ENCODE measurements around the gene QARS1. TPM values are rescaled to one million over a fixed set of nuclear protein-coding genes. Genes with fewer than 3 reads are reported as not detected.
A peak's percentile ranks its signal among the peaks of the same experiment; 100 is the strongest.

The QARS1 gene
- total RNA-seq: 105 TPM

DNA sequence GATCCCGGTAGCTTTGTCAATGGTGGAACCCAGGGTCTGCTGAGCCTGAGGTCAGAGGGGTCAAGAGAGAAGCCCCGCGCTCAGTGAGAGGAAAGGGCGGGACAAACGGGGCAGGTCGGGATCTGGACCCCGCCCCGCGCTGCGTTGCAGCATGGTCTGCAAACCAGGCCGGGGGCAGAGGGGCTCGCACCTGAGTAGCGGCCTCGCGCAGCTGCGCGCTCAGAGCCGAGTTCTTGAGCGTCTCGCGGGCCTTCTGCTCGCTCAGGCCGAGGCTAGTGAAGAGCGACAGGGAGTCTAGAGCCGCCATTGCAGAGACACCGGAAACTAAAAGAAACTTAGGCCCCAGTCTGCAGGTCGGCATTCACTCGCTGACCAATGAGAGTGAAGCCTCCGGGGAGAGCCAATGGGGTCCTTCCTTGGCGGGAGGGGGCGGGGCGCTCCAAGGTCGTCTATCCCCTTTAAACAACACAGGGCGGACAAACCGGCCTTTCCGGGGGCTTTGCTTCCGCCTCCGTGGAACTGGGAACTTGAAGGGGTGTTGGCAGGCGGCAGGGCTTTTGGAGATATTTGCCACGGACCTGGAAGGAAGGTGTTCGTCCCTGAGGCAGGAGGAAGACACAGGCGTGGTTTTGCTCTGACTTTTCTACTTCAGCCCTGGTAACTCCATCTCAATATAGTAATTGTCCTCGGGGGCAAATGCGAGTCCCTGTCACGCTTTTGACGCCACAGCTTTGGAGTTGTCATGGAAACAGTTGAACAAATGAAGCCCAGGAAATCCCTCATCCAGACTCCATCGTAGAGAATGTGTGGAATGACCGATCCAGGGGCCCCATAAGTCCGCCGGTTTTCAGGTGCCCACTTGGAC lies at the start of gene QARS1:
Gene QARS1 (minus strand): TSS at position 331 of the 865 bp plus-strand sequence. CDS start 24 bp downstream, at position 307.
- ATAC-seq (peak; percentile 98), DNase-seq (ENCODE audit: low spot score) (peak; percentile 93)

DNA sequence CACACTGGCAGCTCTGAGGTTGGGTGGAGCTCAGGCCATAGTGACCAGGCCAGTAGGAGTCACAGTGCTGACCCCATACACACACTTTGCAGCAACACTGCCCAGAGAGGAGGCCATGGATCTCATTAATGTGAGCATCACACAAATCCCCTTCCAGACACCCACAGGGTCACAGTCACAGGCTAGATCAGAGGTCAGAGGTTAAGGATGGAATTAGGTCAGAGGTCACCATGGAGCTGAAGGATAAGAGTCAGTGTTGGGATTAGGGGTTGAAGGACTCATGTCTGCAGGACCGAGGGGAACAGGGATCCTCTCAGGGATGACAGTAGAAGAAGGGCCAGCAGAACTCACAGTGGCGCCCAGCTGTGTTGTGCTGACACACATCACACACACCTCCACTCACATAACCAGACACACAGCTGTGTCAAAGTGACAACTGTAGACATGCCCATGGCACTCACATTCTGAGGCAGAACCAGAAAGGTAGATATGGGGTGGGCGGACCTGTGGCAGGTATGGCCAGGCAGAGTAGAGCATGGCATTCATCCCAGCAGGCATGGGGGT lies 48.9 kb upstream of the QARS1 start:
- ATAC-seq: no peak

DNA sequence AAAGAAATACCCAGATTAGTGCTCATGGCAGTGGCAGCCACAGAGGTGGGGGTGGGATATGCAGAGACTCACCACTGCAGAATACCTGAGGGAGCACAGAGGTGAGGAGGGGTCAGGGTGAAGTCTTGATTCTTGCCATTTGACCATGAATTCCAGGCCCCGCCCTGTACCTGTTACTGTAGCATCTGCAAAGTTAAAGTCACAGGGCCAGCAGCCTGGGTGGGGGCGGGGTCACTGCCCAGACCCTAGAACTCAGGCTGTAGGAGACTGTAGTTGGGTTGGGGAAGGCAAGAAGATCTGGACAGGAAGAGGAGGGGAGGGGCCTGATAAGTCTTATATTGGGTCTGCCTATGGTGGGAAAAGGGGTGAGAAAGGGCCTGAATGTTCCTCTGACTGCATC lies 47.1 kb upstream of the QARS1 start:
- no peak for ATAC-seq
- DNase-seq (ENCODE audit: low spot score): no peak

More for the DNA sequence above, 48.9 kb upstream of the QARS1 start:
- DNase-seq (ENCODE audit: low spot score): no peak

DNA sequence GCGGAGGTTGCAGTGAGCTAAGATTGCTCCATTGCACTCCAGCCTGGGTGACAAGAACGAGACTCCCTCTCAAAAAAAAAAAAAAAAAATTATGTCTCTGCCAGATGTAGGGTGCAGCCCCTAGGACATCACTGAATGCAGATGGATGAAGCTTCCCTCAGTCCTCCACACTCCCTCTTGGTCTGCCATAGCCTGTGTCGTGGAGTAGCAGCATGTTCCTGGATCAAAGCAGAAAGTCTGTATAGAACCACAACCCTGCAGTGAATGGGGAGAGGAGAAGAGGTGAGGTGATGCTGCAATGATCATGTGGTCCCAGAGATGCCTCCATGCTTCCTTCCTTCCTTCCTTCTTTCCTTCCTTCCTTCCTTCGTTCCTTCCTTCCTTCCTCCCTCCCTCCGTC lies 43.6 kb upstream of the QARS1 start:
- no peak for ATAC-seq
- no peak for DNase-seq (ENCODE audit: low spot score)

DNA sequence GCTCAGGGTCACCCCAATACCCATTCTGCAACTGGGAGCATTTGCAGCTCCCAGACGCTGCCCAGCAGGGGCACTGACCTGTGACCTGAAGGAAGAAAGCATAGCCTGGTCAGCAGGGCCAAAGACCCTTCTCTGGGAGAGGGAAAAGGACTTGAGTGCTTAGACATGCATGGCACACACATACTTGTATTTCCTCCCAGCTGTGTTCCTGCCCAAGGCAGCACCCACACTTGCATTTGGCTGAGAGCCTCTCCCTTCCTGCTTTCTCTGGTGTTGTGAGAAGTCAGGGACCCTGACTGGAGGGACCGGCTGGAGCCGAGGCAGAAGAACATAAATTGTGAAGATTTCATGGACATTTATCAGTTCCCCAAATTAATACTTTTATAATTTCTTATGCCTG lies 35.5 kb upstream of the QARS1 start:
- DNase-seq (ENCODE audit: low spot score): no peak
- no peak for ATAC-seq

DNA sequence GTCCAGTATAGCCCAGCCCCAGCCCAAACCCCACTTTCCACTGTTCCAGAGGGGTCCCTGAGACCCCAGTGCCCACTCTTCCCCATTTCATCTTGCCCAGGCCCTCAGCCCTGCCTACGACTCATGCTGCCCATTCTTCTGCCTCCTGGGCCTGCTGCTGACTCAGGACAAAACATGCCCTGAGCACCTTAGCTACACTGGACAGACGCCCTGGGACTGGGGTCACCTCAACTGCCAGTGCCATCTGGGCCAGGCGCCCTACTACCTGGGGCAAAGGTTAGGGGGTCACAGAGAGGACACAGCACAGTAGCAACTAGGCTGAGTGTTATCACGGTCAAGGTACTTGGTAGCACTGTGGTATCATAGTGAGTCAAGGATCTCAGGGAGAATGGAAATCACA lies 30.9 kb upstream of the QARS1 start:
- DNase-seq (ENCODE audit: low spot score): peak; percentile 67
- peak; percentile 31 for ATAC-seq

DNA sequence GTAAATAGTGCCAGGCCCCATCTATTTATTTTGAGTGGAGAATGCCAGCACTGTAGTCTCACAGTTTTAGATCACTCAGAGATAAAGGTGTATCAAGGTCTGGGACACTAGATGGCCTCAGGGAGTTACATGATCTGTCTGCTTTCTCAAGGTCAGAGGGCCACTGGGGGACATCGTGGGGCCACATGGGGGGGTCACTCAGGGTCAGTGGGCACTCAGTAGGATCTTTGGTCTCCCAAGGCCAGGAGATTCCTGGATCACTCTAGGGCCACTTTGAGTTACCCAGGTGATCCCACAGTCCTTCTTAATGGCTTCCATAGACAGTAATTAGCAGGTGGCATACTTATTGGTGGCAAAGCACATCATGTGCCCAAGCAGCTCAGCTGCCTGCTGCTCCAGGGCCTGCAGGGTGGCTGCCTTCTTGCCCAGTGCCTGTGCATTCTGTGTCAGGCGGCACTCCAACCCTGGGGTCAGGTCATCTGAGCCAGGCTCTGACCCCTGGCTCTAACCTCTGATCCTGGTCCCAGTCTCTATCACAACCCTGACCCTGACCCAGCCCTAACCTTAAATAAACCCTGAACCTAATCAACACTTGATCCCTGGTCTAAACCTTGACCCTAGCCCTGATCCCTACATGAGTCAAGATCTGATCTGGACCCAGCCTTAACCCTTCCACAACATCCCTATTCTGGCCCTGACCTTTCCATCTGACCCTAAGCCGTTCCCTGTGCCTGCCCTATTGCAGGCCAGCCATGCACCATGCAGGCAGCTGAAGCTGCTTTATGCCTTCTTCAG lies 30.1 kb upstream of the QARS1 start:
- DNase-seq (ENCODE audit: low spot score): peak; percentile 81
- ATAC-seq: peak; percentile 70

DNA sequence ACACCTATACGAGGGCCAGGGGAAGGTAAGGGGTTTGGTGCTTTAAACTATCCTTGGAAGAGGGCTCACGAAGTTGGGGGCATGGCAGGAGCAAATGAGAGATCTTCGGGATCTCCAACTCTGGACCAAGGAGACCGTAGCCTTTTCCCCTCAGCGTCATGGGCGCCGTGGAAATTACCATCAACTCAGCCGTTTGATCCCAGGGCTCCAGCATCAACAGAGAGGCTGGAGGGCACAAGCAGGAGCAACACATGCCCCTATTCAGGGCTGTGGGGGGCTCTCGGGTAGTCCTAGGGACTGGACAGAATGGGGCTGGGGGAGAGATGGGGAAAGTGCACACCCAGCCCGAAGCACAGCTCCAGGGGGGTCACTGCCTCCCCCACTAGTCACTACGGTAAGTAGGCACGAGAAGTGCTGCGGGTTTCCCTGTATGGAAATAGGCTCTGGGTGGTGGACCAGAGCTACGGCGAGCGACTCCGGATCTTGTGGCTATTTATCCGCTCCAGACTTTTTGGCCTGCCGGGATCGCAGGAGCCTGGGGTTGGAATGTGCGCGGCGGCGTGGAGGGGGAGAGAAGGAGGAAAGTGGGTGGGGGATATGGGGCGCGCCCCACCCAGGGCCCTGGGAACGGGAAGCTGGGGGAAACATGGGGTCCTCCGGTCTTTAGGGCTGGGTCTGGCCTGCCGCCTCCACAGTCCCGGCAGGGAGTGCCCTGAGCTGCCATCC lies 28.8 kb upstream of the QARS1 start:
- ATAC-seq (peak; percentile 79), DNase-seq (ENCODE audit: low spot score) (peak; percentile 87)

DNA sequence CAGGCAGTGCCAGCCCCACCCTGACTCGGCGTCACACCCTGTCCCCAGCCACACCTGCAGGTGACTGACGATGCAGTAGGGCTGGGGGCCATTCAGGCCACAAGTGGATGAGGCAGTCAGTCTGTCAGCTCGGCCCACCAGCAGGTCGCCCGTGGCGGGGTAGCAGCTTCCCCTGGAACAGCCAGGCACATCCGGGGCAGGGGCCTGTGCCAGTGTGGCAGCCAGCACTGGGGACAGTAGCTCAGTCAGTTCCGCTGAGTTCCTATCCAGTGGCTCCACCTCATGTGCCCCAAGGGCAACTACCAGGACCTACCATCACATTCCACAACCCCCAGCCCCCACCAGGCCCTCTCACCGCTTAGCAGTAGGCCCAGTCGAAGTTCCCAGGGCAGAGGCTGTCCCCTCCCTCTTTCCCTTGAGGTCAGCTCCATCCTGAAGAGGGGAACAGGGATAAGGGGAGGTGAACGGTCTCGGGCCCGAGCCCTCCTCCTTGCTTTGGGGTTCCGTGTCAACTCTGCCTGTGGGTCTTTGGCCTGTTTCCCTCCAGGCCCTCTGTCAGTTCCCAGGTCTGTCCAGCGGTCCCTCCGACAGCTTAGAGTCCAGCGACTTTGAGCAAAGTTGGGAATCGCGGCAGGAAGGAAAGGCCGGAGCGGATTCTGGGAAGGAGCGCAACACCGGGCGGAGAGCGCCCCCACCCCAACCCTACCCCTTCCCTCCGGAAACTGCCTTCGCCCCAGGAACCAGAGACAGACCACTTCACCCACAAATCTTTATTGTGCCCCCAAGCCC lies 28.1 kb upstream of the QARS1 start, which contains the start of gene LAMB2:
Gene LAMB2 (minus strand): TSS at position 614 of the 789 bp plus-strand sequence. CDS start 183 bp downstream, at position 431.
- ATAC-seq (peak; percentile 77), DNase-seq (ENCODE audit: low spot score) (peak; percentile 80)

DNA sequence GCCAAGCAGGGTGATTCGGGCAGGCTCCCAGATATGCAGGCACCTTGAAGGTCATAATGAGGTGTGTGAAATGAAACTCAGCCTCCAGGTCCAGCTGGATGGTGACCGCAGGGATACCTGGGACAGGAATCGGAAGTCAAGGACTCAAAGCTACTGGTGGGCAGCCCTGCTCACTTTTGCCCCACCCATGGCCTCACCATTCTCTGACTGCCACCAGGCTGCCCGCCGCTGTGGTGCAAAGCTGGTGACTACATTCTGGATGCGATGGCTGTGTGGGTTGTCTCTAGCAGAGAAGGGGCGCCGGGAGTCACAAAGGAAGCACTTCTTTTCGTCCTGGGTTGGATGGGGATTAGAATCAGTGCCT lies 27.5 kb upstream of the QARS1 start:
- DNase-seq (ENCODE audit: low spot score): no peak

DNA sequence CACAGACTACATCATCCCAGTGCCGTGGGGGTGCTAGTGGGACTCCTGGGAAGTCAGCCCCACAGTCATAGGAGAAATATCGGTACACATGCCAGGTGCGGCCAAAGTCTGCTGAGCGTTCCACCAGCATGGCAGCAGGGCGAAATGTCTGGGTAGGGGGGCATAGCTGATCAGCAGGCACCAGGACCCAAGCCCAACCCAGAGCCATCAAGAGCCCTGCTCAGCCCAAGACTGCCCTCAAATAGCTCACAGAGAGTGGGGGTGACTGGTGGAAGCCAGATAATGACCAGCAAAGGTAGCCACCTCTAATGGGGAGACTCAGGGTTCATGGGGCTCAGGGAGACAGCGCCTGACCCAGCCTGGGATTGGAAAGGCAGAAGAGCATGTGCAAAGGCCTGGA lies 27.0 kb upstream of the QARS1 start:
- no peak for ATAC-seq
- DNase-seq (ENCODE audit: low spot score): no peak

More for the DNA sequence above, 27.5 kb upstream of the QARS1 start:
- no peak for ATAC-seq

DNA sequence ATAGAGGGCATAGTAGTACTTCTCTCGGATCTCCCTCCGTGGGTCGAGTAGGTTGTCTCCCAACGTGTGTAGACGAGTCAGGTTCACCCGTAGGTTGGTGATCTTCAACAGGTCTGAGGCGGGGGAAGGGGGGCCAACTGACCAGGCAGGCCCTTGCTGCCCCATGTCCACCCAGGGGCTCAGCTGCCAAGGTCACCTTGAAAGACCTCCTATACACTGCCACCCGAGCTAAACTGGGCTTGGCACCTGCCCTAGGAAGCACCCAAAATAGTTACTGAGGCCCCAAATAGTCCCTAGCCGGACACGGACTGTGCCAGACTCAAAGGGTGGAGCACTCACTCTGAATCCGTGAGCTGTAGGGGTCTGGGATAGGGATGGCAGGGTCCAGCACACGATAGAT lies 26.5 kb upstream of the QARS1 start:
- ATAC-seq (no peak), DNase-seq (ENCODE audit: low spot score) (no peak)

DNA sequence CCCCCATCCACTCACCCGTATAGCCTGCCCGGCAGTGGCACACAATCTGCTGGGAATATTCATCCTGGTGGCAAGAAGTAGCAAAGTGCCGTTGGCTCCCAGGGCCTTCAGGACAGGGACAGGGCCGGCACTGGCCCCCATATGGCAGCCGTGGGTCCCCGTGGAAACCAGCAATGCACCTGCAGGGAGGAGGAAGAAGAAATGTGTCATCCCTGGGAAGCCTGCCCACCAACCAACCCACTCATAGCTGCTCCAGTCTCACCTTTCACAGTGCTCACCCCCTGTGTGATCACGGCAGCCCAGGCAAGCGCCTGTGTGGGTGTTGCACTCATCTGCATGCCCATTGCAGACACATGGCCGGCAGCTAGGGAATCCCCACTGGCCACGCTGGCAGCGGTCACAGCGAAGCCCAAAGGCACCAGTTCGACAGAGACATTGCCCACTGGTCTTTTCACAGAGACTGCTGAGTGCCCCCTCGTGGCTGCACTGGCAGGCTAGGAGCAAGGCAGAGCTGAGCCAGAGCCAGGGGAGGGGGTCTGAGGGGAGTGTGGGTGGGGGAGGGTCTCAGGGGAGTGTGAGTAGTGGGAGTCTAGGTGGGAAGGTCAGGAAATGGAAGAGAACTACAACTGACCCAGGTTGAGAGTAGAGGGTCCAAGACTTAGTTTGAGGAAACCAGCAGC lies 20.6 kb upstream of the QARS1 start:
- DNase-seq (ENCODE audit: low spot score) (no peak), ATAC-seq (no peak)

DNA sequence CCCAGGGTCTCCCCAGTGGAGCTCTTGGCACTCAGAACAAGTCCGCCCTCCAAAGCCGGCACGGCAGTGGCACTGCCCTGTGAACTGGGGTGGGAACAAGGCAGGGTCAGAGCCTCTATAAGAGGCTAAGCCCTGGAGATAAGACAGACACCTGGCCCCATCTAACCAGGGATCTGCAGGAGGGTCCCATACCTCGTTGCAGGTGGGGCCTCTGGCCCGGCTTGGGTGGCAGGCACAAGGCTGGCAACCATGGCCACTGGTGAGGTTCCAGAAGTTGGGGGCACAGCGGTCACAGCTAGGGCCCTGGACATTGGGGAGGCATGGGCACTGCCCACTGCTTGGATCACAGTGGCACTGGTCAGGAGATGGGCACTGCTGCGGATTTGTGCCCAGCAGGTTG lies 19.6 kb upstream of the QARS1 start:
- DNase-seq (ENCODE audit: low spot score) (no peak), ATAC-seq (no peak)

DNA sequence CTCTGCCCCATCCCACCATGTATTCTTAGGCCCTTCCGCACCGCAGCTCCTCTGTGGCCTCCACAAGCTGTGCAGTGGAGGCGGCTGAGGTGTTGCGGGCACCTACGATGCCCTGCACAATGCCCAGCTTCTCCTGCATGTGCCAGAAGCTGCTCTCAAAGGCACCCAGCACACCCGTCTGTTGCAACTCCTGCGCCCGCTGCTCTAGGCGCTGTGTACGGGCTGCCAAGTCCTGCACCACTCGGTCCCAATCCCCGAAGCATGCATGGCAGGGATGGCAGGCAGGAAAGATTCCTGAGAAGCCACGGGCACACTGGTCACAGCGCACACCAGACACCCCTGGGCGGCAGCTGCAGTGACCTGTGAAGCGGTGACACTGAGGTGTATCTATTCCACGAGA lies 19.1 kb upstream of the QARS1 start:
- ATAC-seq: no peak
- DNase-seq (ENCODE audit: low spot score): no peak

DNA sequence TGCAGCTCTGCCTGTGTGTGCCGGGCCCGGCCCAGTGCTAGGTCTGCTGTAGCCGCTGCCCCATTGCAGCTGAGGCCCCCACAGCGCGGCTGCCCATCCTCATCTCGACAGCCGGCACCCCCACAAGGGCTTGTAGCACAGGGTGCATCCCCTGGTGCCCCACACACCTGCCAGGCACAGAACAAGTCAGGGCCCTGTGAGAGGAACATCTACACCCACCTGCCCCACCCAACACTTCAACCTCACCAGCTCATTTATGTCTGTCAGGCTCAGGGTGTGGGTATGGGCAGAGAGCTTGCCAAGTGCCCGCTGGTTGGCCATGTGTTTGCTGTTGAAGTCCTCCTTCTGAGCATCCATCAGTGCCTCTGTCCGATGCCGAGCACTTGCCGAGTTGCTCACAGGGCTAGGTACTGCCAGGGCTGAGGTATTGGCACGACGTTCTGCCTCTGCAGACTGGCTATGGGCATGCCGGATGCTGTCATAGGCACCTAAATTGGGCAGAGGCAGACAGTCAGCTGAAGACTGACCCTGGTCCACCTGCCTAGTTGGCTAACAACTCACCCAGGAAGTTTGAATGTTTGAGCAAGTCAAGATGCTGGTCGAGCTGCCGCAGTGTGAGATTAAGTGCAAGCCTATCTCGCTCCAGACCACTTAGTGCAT lies 18.5 kb upstream of the QARS1 start:
- ATAC-seq: no peak
- no peak for DNase-seq (ENCODE audit: low spot score)

DNA sequence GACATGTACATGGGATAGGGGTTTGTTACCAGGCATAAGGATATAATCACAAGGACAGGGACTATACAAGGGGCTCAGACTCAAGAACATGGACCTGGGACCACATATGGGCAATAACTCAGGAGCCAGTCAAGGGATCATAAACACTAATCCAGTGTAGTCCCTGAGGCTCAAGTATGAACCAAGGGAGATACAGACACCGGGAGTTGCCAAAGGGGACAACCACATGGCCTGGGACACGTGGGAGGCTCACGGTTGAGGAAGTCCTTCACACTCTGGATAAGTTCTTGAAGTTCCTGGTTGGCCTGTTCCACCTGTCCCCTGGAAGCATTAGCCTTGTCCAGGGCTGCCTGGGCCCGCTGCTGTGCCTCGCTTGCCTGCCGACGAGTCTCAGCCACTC lies 17.9 kb upstream of the QARS1 start:
- ATAC-seq: no peak
- DNase-seq (ENCODE audit: low spot score): no peak

DNA sequence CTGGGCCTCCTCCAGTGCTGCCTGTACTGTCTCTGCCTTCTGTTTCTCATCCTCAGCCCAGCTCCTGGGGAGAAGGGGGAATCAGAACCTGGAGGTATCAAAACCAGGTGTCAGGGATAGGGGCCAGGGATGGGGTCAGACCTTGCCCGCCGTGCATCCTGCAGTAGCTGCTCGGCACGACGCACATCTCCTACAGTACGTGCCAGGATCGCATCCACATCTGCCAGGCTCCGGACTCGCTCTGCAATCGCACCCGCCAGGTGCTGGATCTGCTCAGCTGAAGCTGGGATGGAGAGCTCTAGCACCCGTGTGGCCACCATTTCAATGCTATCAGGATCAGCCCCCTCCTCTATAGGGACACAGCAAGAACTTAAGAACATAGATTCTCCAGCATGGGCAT lies 17.5 kb upstream of the QARS1 start:
- DNase-seq (ENCODE audit: low spot score) (no peak), ATAC-seq (no peak)

DNA sequence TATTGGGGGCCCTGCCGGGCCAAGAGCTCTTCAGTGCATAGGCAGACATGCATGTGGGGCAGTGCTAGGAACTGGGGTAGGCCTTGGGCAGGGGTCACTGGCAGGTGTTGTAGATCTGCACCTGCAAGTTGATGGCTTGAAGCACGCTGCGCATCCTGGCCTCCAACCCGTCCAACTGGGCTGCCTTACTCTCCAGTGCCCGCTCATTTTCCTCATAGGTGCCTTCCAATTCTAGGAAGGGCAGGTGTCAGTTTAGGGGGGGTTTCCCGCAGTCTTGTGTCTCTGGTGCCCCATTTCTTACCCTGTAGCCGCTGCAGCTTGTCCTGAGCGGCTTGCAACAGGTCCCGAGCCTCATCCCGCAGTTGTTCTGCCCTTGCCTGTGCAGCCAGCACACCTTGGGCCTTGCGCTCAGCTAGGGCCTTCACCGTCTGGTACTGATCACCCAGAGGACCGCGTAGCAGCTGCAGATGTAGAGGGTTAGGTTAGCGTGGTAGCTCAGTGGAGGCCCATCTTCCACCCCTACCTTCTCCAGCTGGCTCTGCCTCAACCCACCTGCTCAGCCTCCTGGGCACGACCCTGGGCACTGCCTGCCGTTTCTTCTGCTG lies 16.7 kb upstream of the QARS1 start:
- no peak for ATAC-seq
- no peak for DNase-seq (ENCODE audit: low spot score)
